ENCODE results near the gene AGTRAP. TPM values are rescaled to one million over a fixed set of nuclear protein-coding genes. Genes with fewer than 3 reads are reported as not detected.

The AGTRAP gene
- total and polyA plus RNA-seq, 9 of the 15 experiments (the other 6 are each of a cell fraction or from before 2014, with no cell fraction given), result 26.8 to 105 (median 57.5) TPM

GRCh38 chr1:11788549-11789053 lies 52.7 kb downstream of the AGTRAP start:
- Histone ChIP-seq H4K20me1 (replicated peaks; ENCODE audit: control insufficient read depth, insufficient read depth, low read length) (no peaks in the 10 kb centered on the region), H3K9me1 (ENCODE audit: control insufficient read depth, insufficient read depth, low read length) (no peaks in the 10 kb centered on the region), H3K4me2 (ENCODE audit: insufficient read depth, low read length) (no peak overlapping the region), H3K36me3 (ENCODE audit: control insufficient read depth, insufficient read depth, low read length) (peaks cover 59% of the 10 kb centered on the region), H2AFZ (ENCODE audit: low read depth, low read length) (no peak overlapping the region), H3K4me3 (no peak overlapping the region), H3K9me3 (replicated peaks; ENCODE audit: control insufficient read depth, insufficient read depth, low read depth, low read length) (no peaks in the 10 kb centered on the region), H3K27me3 (ENCODE audit: control insufficient read depth in 2 of 2, insufficient read depth in 2 of 2, low read length in 2 of 2) (no peaks in the 10 kb centered on the region), H3K79me2 (ENCODE audit: control insufficient read depth, insufficient read depth, low read length) (peaks cover 9% of the 10 kb centered on the region; the same call in 2 of the 3 replicates), H3K4me1 (replicated peaks in 1 of 2; ENCODE audit: control insufficient read depth in 2 of 2, insufficient read depth in 2 of 2, low read length in 2 of 2) (peaks cover 72 to 90% of the 10 kb centered on the region in 2 experiments), H3K9ac (ENCODE audit: insufficient read depth in 1 of 2, low read depth in 2 of 2, low read length in 2 of 2) (peak overlapping the region in 1 of 2 experiments; percentile 85; a peak in 2 of 4 replicates), H3K27ac (ENCODE audit: extremely low read depth, low read depth, low read length) (no peak overlapping the region)
- FAIRE-seq (no peak), ATAC-seq (no peak), DNase-seq (ENCODE audit: extremely low read depth in 1 of 4, low spot score in 3 of 4) (peak in 1 of 4 experiments; percentile 7)
- BruUV-seq (replicated peaks), result no TSS peak
- POLR2A ChIA-PET, result interaction anchor here (0.5 to 7.6 kb wide), 14 partner anchors 8 to 941 kb away, joined by 3 to 115 read pairs (median 4); partner anchors contain the start of genes C1orf167, CLCN6 and MTHFR
- in situ Hi-C loops (cut with MboI) (no loop called here), intact Hi-C loops (cut with micrococcal nuclease) (no loop called here)
- CTCF ChIA-PET (ENCODE audit: low intra/inter-chr PET ratio), result no interaction called here
- WGBS (ENCODE audit: insufficient coverage, low coverage, missing lambda C conversion rate), result 90% methylated on average over 14 of the region's 14 CpGs
- TF ChIP-seq ZNF395 (CRISPR knock-in tag; IDR thresholded peaks at IDR 0.05) (no peak), ATF1 (CRISPR knock-in tag; IDR thresholded peaks at IDR 0.05) (no peak), ATF1 (tag; IDR thresholded peaks at IDR 0.05) (no peak), FOXM1 (IDR thresholded peaks at IDR 0.05; ENCODE audit: low read depth) (no peak), FOXM1 (CRISPR knock-in tag; IDR thresholded peaks at IDR 0.05; ENCODE audit: low read depth) (no peak), ETV1 (tag; conservative IDR thresholded peaks at IDR 0.05; ENCODE audit: low read depth) (0 out of 2 replicates have a peak, but pooled peaks have one; percentile 26), ZNF134 (CRISPR knock-in tag; conservative IDR thresholded peaks at IDR 0.05) (peak; percentile 71; the same call in 1 of the 2 replicates), POU5F1 (IDR thresholded peaks at IDR 0.05; ENCODE audit: borderline replicate concordance, low read depth, low read length, partially characterized antibody) (no peak), TCF7 (IDR thresholded peaks at IDR 0.05; ENCODE audit: borderline replicate concordance) (no peak), ZNF717 (CRISPR knock-in tag; IDR thresholded peaks at IDR 0.05) (no peak), POLR2B (IDR thresholded peaks at IDR 0.05; ENCODE audit: low read depth, partially characterized antibody) (peak; percentile 28), ZNF12 (CRISPR knock-in tag; IDR thresholded peaks at IDR 0.05) (no peak), HOMEZ (CRISPR knock-in tag; IDR thresholded peaks at IDR 0.05) (no peak), CEBPG (CRISPR knock-in tag; IDR thresholded peaks at IDR 0.05) (no peak), CEBPG (tag; conservative IDR thresholded peaks at IDR 0.05 in 1 of 2, IDR thresholded peaks at IDR 0.05 in 1 of 2) (no peak), ZSCAN29 (IDR thresholded peaks at IDR 0.05) (no peak), NR0B1 (IDR thresholded peaks at IDR 0.05; ENCODE audit: partially characterized antibody) (no peak), GABPB2 (CRISPR knock-in tag; conservative IDR thresholded peaks at IDR 0.05) (no peak)
